ENCODE results near the gene P4HB. TPM values are rescaled to one million over a fixed set of nuclear protein-coding genes. Genes with fewer than 3 reads are reported as not detected.
A peak's percentile ranks its signal among the peaks of the same experiment; 100 is the strongest.

The P4HB gene
- total and polyA plus RNA-seq, 2 of the 4 experiments (the other 2 are of a cell fraction) = 599 to 932 TPM

GRCh38 chr17:81909231-81909630 is 48.9 kb upstream of the P4HB start (continued):
- TF ChIP-seq CTCF (conservative IDR thresholded peaks at IDR 0.05; ENCODE audit: low read depth, low read length) = no peak

DNA sequence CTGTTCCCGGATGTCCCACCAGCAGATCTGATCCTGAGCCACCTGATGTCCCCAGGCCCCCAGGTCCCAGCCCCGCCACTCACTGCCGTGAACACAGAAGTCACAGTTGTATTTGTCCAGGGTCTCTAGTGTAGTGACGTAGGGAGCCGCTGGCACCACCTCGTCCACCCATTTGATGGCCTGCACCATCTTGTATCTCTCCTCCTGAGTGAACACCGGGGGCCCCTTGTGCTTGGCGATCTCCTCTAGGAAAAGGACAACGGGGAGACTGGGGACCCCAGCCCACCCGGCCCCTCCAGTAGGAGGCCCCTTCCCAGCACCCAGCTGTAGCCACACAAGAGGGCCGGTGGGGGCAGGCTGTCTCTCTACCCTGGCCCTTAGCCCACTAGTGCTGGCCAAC is 48.5 kb upstream of the P4HB start:
- POLR2A ChIA-PET (ENCODE audit: unreplicated experiment) = no interaction called here
- H4K5ac ChIP-seq (ENCODE audit: low read depth, low read length) = no peak overlapping the region

More for the DNA sequence above, 48.5 kb upstream of the P4HB start:
- no peak overlapping the region for H2BK15ac ChIP-seq (ENCODE audit: low read depth, low read length)
- peaks cover 0 to 18% of the 10 kb centered on the region in 2 experiments; a peak in 2 of 4 replicates for H3K79me1 ChIP-seq (ENCODE audit: low read depth in 1 of 2, low read length in 2 of 2)
- peak overlapping the region; percentile 35 for H2AK9ac ChIP-seq (replicated peaks; ENCODE audit: low read depth, low read length, poor library complexity)
- in situ Hi-C loops (cut with MboI; ENCODE audit: low sequenced_read_pairs) (no loop called here), dilution Hi-C loops (cut with HindIII; ENCODE audit: low sequenced_read_pairs, unreplicated experiment) (no loop called here), intact Hi-C loops (cut with micrococcal nuclease) (no loop called here)
- TF ChIP-seq CEBPB (IDR thresholded peaks at IDR 0.05; ENCODE audit: low read depth, low read length) = no peak
- H2BK120ac ChIP-seq (ENCODE audit: low read depth, low read length) = no peak overlapping the region
- no peak overlapping the region for H2AFZ ChIP-seq (replicated peaks; ENCODE audit: low read length, poor library complexity)
- no peak overlapping the region for H2AK5ac ChIP-seq (ENCODE audit: low read depth, low read length)
- no peaks in the 10 kb centered on the region for H3K9me3 ChIP-seq (ENCODE audit: control insufficient read depth, insufficient read depth, low read length)
- H3K23ac ChIP-seq (ENCODE audit: low read depth, low read length) = no peak overlapping the region
- 100% methylated on average over 2 of the region's 11 CpGs; no CpG with 5 or more reads in 1 of the 2 experiments for WGBS, 2 experiments (ENCODE audit: extremely low coverage in 2 of 2, insufficient read length in 1 of 2)
- H3K4ac ChIP-seq (ENCODE audit: low read depth, low read length) = no peak overlapping the region
- H3K4me1 ChIP-seq (ENCODE audit: control insufficient read depth, insufficient read depth, low read length) = peaks cover 5% of the 10 kb centered on the region
- no peak overlapping the region for H3K14ac ChIP-seq (replicated peaks; ENCODE audit: low read depth, low read length)
- H3K27me3 ChIP-seq (ENCODE audit: control insufficient read depth, insufficient read depth, low read length) = no peaks in the 10 kb centered on the region
- no peak overlapping the region for H3K9ac ChIP-seq (ENCODE audit: low read depth, low read length)
- no peak overlapping the region for H2BK20ac ChIP-seq (ENCODE audit: low read depth, low read length)
- ATAC-seq (ENCODE audit: low read depth) (no peak), DNase-seq (no peak)
- CTCF ChIA-PET = no interaction called here
- no peak overlapping the region for H4K8ac ChIP-seq (ENCODE audit: low read depth in 2 of 2, low read length in 2 of 2)
- H3K9me1 ChIP-seq (ENCODE audit: insufficient read depth, low read length) = 0 out of 2 replicates have a peak, but pooled peaks cover 4% of the 10 kb centered on the region
- H2BK5ac ChIP-seq (ENCODE audit: low read depth, low read length, poor library complexity, severe bottlenecking) = no peak overlapping the region
- no peak overlapping the region for H3K27ac ChIP-seq (ENCODE audit: insufficient read depth, low read length)
- H3K4me3 ChIP-seq (ENCODE audit: insufficient read depth, low read depth, low read length) = no peak overlapping the region
- no peak overlapping the region for H3K56ac ChIP-seq (ENCODE audit: extremely low read depth, insufficient read depth, low read length)
- H4K20me1 ChIP-seq (ENCODE audit: insufficient read depth, low read length) = peaks cover 14% of the 10 kb centered on the region
- H3K18ac ChIP-seq (ENCODE audit: low read depth, low read length) = no peak overlapping the region
- H3K4me2 ChIP-seq (ENCODE audit: low read depth, low read length) = no peak overlapping the region
- no peak overlapping the region for H4K91ac ChIP-seq (ENCODE audit: insufficient read depth, low read depth, low read length)
- BruUV-seq (replicated peaks) = no TSS peak
- peaks cover 30% of the 10 kb centered on the region for H3K36me3 ChIP-seq (ENCODE audit: control insufficient read depth, insufficient read depth, low read length)
